H1 (cell line): ENCODE results near the gene IQCC. TPM values are rescaled to one million over a fixed set of nuclear protein-coding genes. Genes with fewer than 3 reads are reported as not detected.
A peak's percentile ranks its signal among the peaks of the same experiment; 100 is the strongest.

Source experiments
- CBX8 ChIP-seq: fragments of 300-800, 300-1000 bp; sonication (generic); IDR thresholded peaks from 2 replicates; pipeline ENCODE4 v1.7.1; 2016; ENCODE audit warnings: low read depth, low read length, borderline replicate concordance
- CHD7 ChIP-seq: fragments of 300-600 bp; sonication (generic); IDR thresholded peaks from 2 replicates; pipeline ENCODE4 v1.7.1; 2012; ENCODE audit warnings: low read length, moderate library complexity, mild to moderate bottlenecking, inconsistent platforms; ENCODE audit not compliant: insufficient replicate concordance
- GABPA ChIP-seq: IDR thresholded peaks from 2 replicates; pipeline ENCODE4 v1.6.1; 2011; ENCODE audit warnings: mild to moderate bottlenecking, low read length, moderate library complexity, borderline replicate concordance; ENCODE audit not compliant: insufficient read depth
- HDAC6 ChIP-seq: IDR thresholded peaks from one replicate; pipeline ENCODE4 v1.7.1; 2012; ENCODE audit warnings: low read depth, mild to moderate bottlenecking, inconsistent platforms, low read length, moderate library complexity
- KDM5A ChIP-seq: fragments of 200-600 bp; IDR thresholded peaks from 2 replicates; pipeline ENCODE4 v1.7.1; 2012; ENCODE audit warnings: mild to moderate bottlenecking, low read length, inconsistent platforms, mixed read lengths
- SIX5 ChIP-seq: IDR thresholded peaks from 2 replicates; pipeline ENCODE4 v1.6.1; 2011; ENCODE audit warnings: mild to moderate bottlenecking, low read depth, low read length
- SUZ12 ChIP-seq: fragments of 200-600 bp; sonication (generic); IDR thresholded peaks from 2 replicates; pipeline ENCODE4 v1.6.1; 2012; ENCODE audit warnings: mild to moderate bottlenecking, inconsistent platforms, low read length, moderate library complexity, mixed read lengths
- polyA plus RNA-seq, 7 experiments: library from polyadenylated mRNA; depleted of rRNA in 3 of 7; stranded (reverse) in 5 of 7; unstranded in 2 of 7; fragments of >200 nt in 5 of 7; fragments of 200-250 nt in 2 of 7; gene quantifications; 1 replicate in 5 of 7; 2 replicates in 1 of 7; 4 replicates in 1 of 7; pipeline versions ENCODE4 v1.2.1 to v1.2.3, GENCODE V29; 2011 to 2013; ENCODE audit warnings: missing spikeins in 2 of 7, mixed read lengths in 2 of 7
- total RNA-seq: library from RNA; stranded (reverse); fragmentation: NEBNext Ultra II Directional; extraction: Animal tissue kit (Norgen Biotek cat#: 25700); gene quantifications from 2 replicates; pipeline ENCODE4 v1.2.1, GENCODE V29; 2021

Gene IQCC
- total and polyA plus RNA-seq, 2 of the 8 experiments (the other 6 are each of a cell fraction or from before 2014, with no cell fraction given) = 2.5 to 4.2 TPM

- TF ChIP-seq HDAC6 (no peak), CBX8 (no peak), KDM5A (no peak), SUZ12 (no peak), SIX5 (no peak), GABPA (0 out of 2 replicates have a peak, but pooled peaks have one; percentile 17), CHD7 (no peak)
Observed at GRCh38 chr1:32239790-32240139, 34.3 kb downstream of the IQCC start (continued).
